Putamen (tissue), 1 donor: ENCODE measurements around the gene SLC7A9.
"Not testable (repeated sequence)": the region's sequence is repeated elsewhere in the genome, so short reads cannot be mapped to it uniquely, and the experiment has no call there.

Experiments used
- DNase-seq: peaks from one replicate; pipeline ENCODE4 v3.0.0-alpha.2; 2016; ENCODE audit warnings: low spot score

SLC7A9 gene

DNA sequence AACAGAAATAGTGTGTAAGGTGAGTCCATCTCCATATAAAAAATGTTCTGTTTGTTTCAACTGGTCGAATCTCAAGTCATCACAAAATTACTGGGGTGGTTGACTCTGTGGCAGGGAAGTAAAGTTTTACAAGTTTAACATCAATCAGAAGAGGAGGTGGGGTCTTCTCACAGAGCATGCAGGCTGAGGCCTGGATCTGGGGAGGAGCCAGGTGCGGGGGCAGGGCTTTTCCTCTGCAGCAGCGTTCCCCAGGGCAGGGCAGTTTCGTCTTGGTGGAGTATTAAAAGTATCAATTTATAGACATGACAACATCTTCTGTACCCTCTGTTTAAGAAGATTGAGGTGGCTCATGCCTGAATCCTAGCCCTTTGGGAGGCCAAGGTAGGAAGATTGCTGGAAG, 68.8 kb downstream of the SLC7A9 start:
- DNase-seq: no peak

DNA sequence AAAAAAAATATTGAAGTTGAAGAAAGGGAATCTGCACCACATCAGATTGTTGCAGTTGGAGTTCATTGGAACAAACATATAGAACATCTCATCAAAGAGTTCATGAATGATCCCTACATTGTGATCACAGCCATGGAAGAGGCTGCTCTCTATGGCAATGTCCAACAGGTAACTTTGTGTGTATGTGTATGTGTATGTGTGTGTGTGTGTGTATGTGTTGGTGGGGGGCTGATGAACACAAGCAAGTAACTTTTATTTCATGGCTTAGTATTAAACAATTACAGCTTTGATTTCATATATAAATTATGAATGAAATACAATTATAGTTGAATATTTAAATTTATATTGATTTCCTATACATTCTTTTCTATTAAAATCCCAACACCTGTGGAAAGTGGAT, 69.4 kb downstream of the SLC7A9 start:
- DNase-seq: no peak

DNA sequence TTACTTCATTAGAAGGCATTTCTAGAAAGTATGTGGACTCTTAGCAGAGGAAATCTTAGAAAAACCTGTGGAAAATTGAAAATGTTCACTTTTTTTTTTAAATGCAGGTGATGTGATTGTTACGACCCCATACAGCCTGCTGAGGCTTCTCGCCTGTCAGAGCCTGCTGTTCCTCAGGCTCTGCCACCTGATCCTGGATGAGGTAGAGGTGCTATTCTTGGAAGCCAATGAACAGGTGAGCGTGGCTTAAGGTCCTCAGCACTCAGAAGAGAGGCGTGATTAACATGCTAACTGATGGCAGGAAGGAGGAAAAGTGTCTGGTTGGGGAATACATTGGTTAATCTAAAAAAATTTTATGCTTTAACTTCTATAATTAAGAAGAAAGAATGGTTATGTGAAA, 71.4 kb downstream of the SLC7A9 start:
- DNase-seq: peak; percentile 49

DNA sequence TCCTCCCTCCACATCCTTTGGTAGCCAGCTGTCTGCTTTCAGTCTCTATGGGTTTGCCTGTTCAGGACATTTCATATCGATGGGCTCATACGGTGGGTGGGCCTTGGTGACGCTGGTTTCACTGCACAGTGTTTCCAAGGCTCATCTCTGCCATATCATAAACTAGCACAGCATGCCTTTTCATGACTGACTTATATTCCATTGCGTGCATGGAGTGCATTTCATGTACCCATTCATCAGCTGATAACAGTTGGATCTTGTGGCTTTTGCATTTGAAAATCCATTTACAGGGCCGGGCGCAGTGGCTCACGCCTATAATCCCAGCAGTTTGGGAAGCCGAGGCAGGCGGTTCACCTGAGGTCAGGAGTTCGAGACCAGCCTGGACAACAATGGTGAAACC, 80.1 kb downstream of the SLC7A9 start:
- no peak for DNase-seq

DNA sequence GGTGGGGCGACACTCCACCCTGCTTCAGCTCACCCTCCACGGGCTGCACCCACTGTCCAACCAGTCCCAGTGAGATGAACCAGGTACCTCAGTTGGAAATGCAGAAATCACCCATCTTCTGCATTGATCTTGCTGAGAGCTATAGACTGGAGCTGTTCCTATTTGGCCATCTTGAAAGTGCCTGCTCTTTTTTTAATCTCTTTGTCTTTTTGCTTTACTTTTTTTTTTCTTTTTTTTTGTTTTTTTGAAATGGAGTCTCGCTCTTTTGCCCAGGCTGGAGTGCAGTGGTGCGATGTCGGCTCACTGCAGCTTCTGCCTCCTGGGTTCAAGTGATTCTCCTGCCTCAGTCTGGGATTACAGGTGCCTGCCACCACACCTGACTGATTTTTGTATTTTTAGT, 81.7 kb downstream of the SLC7A9 start:
- DNase-seq: not testable (repeated sequence)

DNA sequence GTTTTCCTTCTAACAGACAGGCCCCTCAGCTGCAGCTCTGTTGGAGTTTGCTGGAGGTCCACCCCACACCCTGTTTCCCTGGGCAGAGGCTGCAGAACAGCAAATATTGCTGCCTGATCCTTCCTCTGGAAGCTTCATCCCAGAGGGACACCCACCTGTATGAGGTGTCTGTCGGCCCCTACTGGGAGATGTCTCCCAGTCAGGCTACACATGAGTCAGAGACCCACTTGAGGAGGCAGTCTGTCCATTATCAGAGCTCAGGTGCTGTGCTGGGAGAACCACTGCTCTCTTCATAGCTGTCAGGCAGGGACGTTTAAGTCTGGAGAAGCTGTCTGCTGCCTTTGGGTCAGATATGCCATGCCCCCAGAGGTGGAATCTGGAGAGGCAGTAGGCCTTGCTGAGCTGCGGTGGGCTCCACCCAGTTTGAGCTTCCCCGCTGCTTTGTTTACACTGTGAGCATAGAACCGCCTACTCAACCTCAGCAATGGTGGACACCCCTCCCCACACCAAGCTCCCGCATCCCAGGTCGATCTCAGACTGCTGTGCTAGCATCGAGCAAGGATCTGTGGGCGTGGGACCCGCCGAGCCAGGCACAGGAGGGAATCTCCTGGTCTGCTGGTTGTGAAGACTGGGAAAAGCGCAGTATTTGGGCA, 82.3 kb downstream of the SLC7A9 start:
- DNase-seq: not testable (repeated sequence)

DNA sequence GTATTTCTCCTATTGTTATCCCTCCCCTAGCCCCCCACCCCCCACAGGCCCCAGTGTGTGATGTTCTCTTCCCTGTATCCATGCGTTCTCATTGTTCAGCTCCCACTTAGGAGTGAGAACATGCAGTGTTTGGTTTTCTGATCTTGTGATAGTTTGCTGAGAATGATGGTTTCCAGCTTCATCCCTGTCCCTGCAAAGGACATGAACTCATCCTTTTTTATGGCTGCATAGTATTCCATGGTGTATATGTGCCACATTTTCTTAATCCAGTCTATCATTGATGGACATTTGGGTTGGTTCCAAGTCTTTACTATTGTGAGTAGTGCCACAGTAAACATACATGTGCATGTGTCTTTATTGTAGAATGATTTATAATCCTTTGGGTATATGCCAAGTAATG, 87.5 kb downstream of the SLC7A9 start:
- DNase-seq: not testable (repeated sequence)

DNA sequence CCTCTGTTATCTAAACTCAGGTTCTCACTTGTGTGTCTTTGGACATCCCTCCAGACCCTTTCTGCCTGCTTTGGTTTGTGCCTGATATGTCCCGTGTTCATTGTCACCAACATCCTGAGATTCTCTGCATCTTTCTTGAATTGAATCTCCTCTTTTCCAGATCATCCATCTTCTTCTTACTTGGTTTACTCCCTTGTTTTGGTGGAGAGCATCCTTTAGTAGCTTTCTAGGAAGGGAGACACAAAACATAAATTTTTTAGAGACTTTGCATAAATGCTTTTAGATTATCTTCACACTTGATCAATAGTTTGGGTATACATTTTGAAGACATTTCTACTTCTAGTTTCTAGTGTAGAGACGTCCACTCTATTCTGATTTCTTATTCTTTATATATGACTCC, 88.3 kb downstream of the SLC7A9 start:
- no peak for DNase-seq
